Neutrophil (primary cell): ENCODE measurements around the gene IL31.

Experiments
- H3K27ac ChIP-seq: fragments of 200-600 bp; sonication (generic); 2 replicates; pipeline ENCODE4 v1.5.1; 2016; ENCODE audit warnings: mild to moderate bottlenecking, moderate library complexity
- H3K27me3 ChIP-seq: fragments of 200-600 bp; sonication (generic); 2 replicates; pipeline ENCODE4 v1.6.0; 2016; ENCODE audit warnings: mild to moderate bottlenecking
- H3K36me3 ChIP-seq: fragments of 200-600 bp; sonication (generic); 2 replicates; pipeline ENCODE4 v1.5.1; 2017
- H3K4me1 ChIP-seq, 2 experiments: fragments of 200-600 bp in 1 of 2; sonication (generic) in 1 of 2; 1 replicate in 1 of 2; 2 replicates in 1 of 2; pipeline versions ENCODE4 v1.5.1 to v1.6.1; 2013 to 2016; ENCODE audit warnings: low read depth in 1 of 2, low read length in 1 of 2, mild to moderate bottlenecking in 1 of 2, moderate library complexity in 1 of 2; ENCODE audit not compliant: control insufficient read depth in 1 of 2, insufficient read depth in 1 of 2
- H3K4me3 ChIP-seq, 2 experiments: fragments of 200-600 bp in 1 of 2; sonication (generic) in 1 of 2; 1 replicate in 1 of 2; 2 replicates in 1 of 2; pipeline ENCODE4 v1.5.1; 2013 to 2016; ENCODE audit warnings: low read depth in 1 of 2, low read length in 1 of 2, mild to moderate bottlenecking in 1 of 2, moderate library complexity in 1 of 2
- H3K9me3 ChIP-seq: fragments of 200-600 bp; sonication (generic); 2 replicates; pipeline ENCODE4 v1.5.1; 2016
- CTCF ChIP-seq: fragments of 200-600 bp; sonication (generic); IDR thresholded peaks from 2 replicates; pipeline ENCODE4 v1.5.1; 2016; ENCODE audit warnings: antibody characterized with exemption

IL31 gene

DNA sequence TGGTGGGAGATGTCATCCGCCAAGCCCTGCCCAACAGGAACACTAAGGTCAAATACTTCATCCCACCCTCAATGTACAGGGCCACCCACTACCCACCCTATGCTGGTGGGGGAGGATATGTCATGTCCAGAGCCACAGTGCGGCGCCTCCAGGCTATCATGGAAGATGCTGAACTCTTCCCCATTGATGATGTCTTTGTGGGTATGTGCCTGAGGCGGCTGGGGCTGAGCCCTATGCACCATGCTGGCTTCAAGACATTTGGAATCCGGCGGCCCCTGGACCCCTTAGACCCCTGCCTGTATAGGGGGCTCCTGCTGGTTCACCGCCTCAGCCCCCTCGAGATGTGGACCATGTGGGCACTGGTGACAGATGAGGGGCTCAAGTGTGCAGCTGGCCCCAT is 33.0 kb upstream of the IL31 start:
- H3K4me3 ChIP-seq = no peak overlapping the region
- H3K9me3 ChIP-seq = no peaks in the 10 kb centered on the region
- H3K4me1 ChIP-seq = peaks cover 6 to 17% of the 10 kb centered on the region in 2 experiments
- peaks cover 55% of the 10 kb centered on the region for H3K36me3 ChIP-seq
- H3K27me3 ChIP-seq = peaks cover 48% of the 10 kb centered on the region
- TF ChIP-seq CTCF = no peak
- no peak overlapping the region for H3K27ac ChIP-seq

DNA sequence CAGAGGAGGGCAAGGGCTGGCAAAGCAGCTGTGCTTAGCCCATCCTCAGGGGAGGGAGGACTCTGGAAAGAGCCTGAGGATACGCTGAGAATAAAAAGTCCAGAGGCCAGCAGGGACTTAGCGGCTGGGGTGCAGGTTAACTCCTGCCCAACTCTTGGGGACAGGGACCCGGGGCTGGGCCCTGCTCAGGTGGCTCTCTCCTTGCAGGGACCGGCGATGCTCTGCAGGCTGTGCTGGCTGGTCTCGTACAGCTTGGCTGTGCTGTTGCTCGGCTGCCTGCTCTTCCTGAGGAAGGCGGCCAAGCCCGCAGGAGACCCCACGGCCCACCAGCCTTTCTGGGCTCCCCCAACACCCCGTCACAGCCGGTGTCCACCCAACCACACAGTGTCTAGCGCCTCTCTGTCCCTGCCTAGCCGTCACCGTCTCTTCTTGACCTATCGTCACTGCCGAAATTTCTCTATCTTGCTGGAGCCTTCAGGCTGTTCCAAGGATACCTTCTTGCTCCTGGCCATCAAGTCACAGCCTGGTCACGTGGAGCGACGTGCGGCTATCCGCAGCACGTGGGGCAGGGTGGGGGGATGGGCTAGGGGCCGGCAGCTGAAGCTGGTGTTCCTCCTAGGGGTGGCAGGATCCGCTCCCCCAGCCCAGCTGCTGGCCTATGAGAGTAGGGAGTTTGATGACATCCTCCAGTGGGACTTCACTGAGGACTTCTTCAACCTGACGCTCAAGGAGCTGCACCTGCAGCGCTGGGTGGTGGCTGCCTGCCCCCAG is 32.3 kb upstream of the IL31 start:
- H3K27me3 ChIP-seq = peaks cover 55% of the 10 kb centered on the region
- no peak overlapping the region for H3K4me3 ChIP-seq
- H3K27ac ChIP-seq = no peak overlapping the region
- H3K4me1 ChIP-seq = peaks cover 6 to 17% of the 10 kb centered on the region in 2 experiments
- H3K9me3 ChIP-seq = no peaks in the 10 kb centered on the region
- peaks cover 48% of the 10 kb centered on the region for H3K36me3 ChIP-seq
- no peak for TF ChIP-seq CTCF

- no peak overlapping the region for H3K4me3 ChIP-seq
- no peak for TF ChIP-seq CTCF
- H3K4me1 ChIP-seq = peaks cover 6 to 17% of the 10 kb centered on the region in 2 experiments
- peaks cover 65% of the 10 kb centered on the region for H3K27me3 ChIP-seq
- peaks cover 39% of the 10 kb centered on the region for H3K36me3 ChIP-seq
- H3K27ac ChIP-seq = no peak overlapping the region
- no peaks in the 10 kb centered on the region for H3K9me3 ChIP-seq
These were observed 31.3 kb upstream of the IL31 start for GRCh38 chr12:122205053-122205925.

DNA sequence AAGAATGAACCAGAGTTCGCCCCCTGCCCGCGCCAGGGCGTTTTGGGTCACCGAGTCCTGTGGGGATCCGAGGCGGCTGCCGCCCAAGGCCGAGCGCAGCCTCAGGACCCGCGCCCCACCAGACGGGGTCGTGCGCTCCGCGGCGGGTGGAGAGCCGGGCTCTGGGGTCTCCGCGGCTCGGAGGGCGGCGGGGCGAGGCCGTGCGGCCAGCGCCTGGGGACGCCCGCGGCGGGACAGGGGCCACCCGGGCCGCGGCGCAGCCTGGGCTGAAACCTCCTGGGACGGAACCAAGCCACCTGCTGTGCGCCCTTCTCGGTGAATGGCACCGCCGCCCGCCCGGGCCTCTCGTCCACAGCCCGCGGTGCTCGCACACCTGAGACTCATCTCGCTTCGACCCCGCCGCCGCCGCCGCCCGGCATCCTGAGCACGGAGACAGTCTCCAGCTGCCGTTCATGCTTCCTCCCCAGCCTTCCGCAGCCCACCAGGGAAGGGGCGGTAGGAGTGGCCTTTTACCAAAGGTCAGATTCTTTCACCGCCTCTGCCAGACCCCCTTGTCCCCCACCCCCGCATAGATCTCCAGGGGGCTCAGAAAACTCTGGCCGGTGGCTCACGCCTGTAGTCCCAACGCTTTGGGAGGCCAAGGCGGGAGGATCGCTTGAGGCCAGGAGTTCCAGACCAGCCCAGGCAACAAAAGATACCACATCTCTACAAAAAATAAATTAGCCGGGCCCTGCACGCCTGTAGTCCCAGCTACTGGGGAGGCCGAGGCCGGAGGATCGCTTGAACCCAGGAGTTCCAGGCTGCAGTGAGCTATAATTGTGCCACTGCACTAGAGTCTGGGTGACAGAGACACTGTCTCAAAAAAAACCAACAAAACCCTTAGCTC is 30.4 kb upstream of the IL31 start:
- TF ChIP-seq CTCF = no peak
- no peaks in the 10 kb centered on the region for H3K9me3 ChIP-seq
- peak overlapping the region in 1 of 2 experiments; percentile 64 for H3K4me3 ChIP-seq
- no peak overlapping the region for H3K27ac ChIP-seq
- peaks cover 74% of the 10 kb centered on the region for H3K27me3 ChIP-seq
- H3K4me1 ChIP-seq = peaks cover 6 to 17% of the 10 kb centered on the region in 2 experiments
- peaks cover 32% of the 10 kb centered on the region for H3K36me3 ChIP-seq
